Keratinocyte (primary cell): ENCODE results near the gene RPP25L.

Source experiments
- EZH2 ChIP-seq: IDR thresholded peaks from one replicate; pipeline ENCODE4 v1.6.1; 2012; ENCODE audit warnings: inconsistent platforms, mild to moderate bottlenecking, low read length, moderate library complexity
- TF ChIP-seq, protein P1 (sequence below), 3 experiments: IDR thresholded peaks in 1 of 3; conservative IDR thresholded peaks in 1 of 3; optimal IDR thresholded peaks in 1 of 3; 2 replicates in 2 of 3; 3 replicates in 1 of 3; pipeline versions ENCODE3 to v1.5.1; 2011; ENCODE audit warnings: low read length in 3 of 3, mild to moderate bottlenecking in 3 of 3, moderate library complexity in 2 of 3, control low read depth in 1 of 3, inconsistent platforms in 1 of 3; ENCODE audit not compliant: insufficient read depth in 2 of 3; ENCODE audit errors: extremely low read depth in 1 of 3

DNA sequence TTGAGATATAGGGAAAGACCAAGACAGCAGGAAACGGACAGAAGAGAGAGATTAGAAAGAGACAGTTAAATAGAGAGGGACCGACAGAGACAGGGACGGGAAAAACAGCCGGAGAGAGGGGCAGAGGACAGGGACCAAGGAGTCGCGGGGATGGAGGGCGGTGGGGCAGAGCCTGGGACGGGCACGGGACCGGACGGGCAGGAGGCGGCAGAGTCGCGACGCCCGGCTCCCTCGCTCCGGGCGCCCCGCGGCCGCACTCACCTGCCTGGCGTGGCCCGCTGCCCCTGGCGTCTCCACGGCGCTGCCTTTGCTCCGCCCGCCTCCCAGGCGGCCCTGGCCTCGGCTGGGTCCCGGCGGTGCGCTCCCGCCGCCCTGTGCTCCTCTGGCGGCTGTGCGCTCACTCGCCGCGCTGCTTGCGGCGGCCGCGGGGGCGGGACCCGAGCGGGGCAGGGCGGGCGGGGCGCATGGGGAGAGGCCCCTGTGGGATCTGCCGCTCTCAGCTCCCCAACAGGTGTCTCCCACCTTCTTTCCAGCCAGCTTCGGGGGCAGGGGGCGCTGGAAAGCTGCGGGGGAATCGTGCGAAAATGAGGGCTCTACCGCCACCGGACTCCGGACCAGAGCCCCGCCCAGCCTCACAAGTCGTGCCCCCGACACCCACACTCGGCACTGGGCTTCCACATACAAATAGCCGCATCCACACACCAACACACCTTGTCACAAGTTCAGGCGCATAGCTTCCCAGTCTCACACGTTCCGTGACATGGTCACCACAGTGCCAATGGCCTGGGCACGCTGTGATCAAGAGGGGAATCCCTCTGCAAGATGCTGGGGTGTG lies 17.0 kb upstream of the RPP25L start, which contains the start of gene ARID3C:
- TF ChIP-seq EZH2 = peak; percentile 85
- TF ChIP-seq, protein P1, sequence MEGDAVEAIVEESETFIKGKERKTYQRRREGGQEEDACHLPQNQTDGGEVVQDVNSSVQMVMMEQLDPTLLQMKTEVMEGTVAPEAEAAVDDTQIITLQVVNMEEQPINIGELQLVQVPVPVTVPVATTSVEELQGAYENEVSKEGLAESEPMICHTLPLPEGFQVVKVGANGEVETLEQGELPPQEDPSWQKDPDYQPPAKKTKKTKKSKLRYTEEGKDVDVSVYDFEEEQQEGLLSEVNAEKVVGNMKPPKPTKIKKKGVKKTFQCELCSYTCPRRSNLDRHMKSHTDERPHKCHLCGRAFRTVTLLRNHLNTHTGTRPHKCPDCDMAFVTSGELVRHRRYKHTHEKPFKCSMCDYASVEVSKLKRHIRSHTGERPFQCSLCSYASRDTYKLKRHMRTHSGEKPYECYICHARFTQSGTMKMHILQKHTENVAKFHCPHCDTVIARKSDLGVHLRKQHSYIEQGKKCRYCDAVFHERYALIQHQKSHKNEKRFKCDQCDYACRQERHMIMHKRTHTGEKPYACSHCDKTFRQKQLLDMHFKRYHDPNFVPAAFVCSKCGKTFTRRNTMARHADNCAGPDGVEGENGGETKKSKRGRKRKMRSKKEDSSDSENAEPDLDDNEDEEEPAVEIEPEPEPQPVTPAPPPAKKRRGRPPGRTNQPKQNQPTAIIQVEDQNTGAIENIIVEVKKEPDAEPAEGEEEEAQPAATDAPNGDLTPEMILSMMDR (optimal IDR thresholded peaks at IDR 0.05 in 1 of 3, IDR thresholded peaks at IDR 0.05 in 1 of 3, conservative IDR thresholded peaks at IDR 0.05 in 1 of 3; ENCODE audit: extremely low read depth in 1 of 3, insufficient read depth in 2 of 3, low read length in 3 of 3) = no peak
